Measurements from ENCODE around the gene ARMS2.

ARMS2 gene

GRCh38 chr10:122495406-122496340 is 41.2 kb downstream of the ARMS2 start:
- DNase-seq = no peak

GRCh38 chr10:122497241-122497640 is 42.8 kb downstream of the ARMS2 start:
- no peak for DNase-seq

DNA sequence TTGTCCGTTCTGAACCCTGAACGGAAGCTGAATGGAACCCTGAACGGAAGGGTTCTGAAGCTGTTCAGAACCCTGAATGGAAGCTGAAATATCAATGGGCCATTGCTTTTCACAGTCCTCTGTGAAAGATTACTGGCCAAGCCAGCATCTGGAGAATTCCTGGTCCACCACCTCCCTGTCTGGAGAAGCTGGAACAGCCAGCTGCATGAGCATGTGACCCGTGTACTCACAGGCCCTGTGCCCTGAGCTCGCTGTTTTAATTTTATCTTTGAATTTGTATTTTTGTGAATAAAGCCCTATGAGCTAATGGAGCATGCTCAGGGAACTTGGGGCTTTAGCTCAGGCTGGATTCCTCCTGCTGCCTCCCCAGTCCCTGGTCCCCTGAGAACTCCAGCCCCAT is 44.1 kb downstream of the ARMS2 start:
- DNase-seq = no peak

DNA sequence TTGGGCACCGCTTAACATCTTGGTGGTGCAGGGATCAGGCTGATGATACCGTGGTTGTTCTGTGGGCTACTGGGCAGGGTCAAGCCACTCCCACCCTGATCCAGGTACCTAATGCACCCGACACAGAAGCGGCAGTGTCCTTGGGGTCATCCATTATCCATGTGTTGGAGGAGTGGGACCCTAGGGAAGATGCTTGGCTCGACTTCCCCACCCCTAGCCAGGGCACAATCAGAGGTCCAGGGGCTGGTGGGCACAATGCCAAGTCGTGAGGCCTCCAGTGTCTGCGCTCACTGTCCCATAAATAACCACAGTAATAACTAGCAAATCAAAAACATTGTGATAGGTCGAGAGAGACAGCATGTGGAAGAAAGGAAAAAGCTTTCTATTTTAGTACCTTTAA is 44.6 kb downstream of the ARMS2 start:
- no peak for DNase-seq

- DNase-seq = no peak
These were observed 45.1 kb downstream of the ARMS2 start for GRCh38 chr10:122499491-122499941.

DNA sequence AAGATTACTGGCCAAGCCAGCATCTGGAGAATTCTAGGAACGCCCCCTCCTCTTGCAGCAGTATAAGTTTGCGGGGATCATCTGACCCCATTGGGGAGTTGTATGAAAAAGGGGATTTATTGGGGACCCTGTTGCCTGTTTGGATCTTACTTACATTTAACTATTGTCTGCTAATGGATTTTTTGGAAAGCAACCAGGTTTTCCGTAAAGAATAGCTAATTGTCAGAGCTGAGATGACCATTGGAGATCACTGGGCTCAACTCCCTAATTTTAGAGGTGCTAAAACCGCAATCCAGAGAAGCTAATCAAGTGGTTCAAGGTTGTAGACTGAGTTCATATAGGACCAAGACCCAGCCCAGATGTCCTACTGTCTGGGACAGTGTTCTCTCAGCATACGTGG is 45.7 kb downstream of the ARMS2 start:
- no peak for DNase-seq

GRCh38 chr10:122500726-122501125 is 46.3 kb downstream of the ARMS2 start:
- DNase-seq = no peak

DNA sequence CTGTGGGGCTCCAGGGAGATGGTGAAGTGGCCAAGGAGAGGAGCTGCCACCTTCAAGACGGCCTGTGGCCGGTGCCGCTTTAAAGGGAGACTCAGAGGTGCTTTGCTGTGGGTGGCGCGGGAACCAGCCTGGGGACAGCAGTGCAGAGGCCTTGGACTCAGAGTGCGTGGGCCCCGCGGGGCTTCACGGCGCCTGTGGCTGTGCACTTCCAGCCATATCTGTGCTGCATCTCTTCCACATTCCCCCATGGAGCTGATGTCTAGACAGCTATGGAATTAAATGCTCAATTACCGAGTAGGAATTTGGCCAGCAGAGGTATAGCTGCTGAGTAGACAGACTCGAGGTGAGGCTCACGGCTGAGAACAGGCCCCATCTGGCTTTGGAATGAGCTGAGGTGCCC is 48.6 kb downstream of the ARMS2 start:
- DNase-seq = no peak

- DNase-seq = no peak
These were observed 49.6 kb downstream of the ARMS2 start for GRCh38 chr10:122503886-122504609.

- no peak for DNase-seq
These were observed 50.1 kb downstream of the ARMS2 start for GRCh38 chr10:122504610-122504950.

GRCh38 chr10:122505011-122505410 is 50.6 kb downstream of the ARMS2 start:
- no peak for DNase-seq

GRCh38 chr10:122505885-122506645 is 51.6 kb downstream of the ARMS2 start:
- no peak for DNase-seq

All from activated CD4-positive, CD25-positive, alpha-beta regulatory T cell (primary cell).